Iris pigment epithelial cell (primary cell): Measurements from ENCODE around the gene PPFIA4.
"Not testable (repeated sequence)": the region's sequence is repeated elsewhere in the genome, so short reads cannot be mapped to it uniquely, and the experiment has no call there.

ENCODE experiments used
- DNase-seq: peaks from one replicate; pipeline ENCODE4 v3.0.0-alpha.2; 2011; ENCODE audit warnings: low read depth

The PPFIA4 gene

DNA sequence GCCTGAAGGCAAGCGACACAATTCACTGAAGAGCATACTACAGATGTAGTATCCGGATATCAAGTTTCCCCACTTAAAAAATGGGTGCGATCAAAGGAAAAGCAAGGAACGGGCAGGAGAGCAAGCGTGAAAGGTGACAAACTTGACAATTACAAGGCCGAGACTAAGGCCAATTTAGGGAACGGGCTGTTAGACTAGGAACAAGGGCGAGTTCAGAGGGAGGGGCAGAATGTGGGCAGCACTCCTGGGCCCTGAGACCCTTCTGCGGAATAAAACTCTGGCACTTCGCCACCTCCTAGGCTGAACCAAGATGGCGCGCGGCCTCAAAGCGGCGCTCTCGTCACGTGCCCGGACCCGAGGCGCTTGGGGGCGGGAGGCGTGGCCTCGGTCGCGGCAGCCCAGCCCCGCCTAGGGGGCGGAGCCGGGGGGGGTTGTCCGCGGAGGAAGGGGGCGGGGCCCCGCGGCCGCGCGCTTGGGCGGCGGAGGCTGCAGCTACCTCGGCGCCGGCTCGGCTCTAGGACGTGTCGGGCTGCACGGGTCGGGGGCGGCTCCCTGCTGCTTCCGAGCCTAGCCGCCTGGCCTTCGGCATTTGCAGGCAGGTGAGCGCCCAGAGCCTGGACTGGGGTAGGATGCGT is at the start of gene PPFIA4:
Gene PPFIA4, plus strand, starts transcription at position 461 of the 635 bp plus-strand sequence. CDS start 12,518 bp downstream, outside the sequence.
- peak; percentile 78 for DNase-seq

DNA sequence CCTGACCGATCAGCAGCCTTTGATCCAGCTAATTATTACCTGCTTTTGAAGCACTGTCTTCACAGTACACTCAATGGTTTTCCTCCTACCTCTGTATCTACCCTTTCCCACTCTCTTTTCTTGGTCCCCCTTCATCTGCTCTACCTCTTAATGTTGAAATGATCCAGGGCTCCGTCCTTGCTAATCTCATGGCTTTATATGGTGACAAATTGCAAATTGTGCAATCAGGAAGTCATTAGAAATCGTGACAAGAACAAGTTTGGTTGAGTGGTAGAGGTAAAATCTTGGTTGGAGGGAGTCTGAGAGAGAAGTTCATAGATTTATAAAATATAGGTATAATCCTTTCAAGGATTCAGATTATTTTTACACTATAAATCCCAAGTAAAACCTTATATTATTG is 49.7 kb upstream of the PPFIA4 start:
- no peak for DNase-seq

- no peak for DNase-seq
Measured at GRCh38 chr1:202979459-202979858, 46.8 kb upstream of the PPFIA4 start.

DNA sequence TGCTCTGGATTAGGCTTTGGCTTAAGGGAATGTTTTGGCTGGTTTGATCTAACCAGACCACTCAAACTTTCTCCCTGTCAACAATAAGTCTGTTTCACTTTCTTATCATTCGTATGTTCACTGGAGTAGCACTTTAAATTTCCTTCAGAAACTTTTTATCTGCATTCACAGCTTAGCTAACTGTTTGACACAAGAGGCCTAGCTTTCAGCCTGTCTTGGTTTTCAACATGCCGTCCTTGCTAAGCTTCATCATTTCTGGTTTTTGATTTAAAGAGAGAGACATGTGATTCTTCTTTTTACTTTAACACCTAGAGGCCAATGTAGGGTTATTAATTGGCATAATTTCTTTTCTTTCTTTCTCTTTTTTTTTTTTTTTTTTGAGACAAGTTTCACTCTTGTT is 44.4 kb upstream of the PPFIA4 start:
- DNase-seq: no peak

DNA sequence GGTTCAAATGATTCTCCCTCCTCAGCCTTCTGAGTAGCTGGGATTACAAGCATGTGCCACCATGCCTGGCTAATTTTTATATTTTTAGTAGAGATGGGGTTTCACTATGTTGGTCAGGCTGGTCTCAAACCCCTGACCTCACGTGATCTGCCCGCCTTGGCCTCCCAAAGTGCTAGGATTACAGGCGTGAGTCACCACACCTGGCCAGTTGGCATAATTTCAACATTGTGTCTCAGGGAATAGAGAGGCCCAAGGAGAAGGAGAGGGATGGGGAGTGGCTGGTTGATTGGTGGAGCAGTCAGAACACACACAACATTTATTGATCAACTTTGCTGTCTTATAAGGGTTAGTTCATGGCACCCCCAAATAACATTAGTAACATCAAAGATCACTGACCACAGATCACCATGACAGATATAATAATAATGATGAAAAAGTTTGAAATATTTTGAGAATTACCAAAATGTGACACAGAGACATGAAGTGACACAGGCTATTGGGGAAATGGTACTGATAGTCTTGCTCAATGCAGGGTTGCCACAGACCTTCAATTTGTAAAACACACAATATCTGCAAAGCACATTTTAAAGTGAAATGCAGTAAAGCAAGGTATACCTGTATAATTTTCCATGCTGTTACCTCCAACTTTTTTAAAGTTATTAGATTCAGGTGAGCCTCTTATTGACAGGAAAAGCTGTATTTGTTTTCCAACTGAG is 43.4 kb upstream of the PPFIA4 start:
- no peak for DNase-seq

DNA sequence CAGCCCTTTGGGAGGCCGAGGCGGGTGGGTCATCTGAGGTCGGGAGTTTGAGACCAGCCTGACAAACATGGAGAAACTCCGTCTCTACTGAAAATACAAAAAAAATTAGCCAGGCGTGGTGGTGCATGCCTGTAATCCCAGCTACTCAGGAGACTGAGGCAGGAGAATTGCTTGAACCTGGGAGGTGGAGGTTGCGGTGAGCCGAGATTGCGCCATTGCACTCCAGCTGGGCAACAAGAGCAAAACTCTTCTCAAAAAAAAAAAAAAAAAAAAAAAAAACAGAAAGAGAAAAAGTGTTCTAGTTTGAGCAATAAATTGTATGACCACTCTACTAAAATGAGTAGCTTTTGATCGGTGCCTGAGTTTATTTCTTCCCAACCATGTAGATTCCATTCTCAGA is 40.2 kb upstream of the PPFIA4 start:
- DNase-seq: not testable (repeated sequence)

DNA sequence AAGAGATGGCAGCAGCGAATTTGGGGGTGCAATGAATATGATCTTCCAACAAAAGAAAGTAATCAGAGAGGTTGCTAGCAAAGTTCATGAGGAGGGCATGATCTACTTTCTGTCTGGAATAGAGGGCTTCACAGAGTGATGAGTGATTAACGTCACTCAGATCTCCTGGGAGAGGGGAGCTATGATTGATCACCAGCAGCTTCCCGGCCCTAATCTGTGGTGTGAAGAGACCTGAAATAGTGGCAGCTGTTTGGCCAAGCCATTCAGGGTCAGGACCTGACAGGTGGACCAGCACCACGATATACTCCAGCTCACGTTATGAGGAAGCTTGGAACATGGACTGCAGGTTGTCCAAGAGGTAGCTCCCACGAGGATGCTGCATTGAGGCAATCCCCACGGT is 39.0 kb upstream of the PPFIA4 start:
- no peak for DNase-seq

DNA sequence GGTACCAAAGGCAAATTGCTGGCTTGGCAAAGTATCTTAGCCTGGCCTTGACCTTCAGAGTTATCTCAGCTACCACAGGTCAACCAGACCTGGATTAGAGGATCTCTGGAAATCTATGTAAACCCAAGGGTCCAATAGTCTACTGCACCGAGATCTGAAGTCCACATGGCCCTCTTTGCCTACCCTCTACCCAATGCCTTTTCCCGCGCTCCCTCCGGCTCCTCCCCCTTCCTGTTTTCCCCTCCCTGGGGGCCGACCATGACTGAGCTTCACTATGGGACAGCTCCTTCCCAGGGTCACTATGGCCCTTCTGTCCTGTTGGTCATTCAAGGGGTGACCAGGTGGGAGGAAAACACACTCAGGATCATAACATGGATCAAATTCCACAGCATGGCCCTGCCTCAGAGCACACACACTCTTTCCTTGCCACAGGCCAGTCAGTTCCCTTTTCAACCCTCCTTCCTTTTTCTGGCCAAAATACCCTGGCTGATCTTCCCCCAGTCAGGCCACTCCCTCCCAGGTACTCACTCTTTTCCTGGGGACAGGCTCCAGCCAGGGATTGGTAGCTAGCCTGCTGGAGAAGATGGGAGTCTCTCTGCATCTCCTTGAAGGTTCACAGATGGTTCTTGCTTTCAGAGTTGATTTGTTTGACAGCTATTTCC is 38.2 kb upstream of the PPFIA4 start:
- DNase-seq: no peak

GRCh38 chr1:202989879-202990278 is 36.4 kb upstream of the PPFIA4 start:
- DNase-seq: no peak

- no peak for DNase-seq
Measured at GRCh38 chr1:202991112-202991511, 35.2 kb upstream of the PPFIA4 start.

- no peak for DNase-seq
Measured at GRCh38 chr1:202994756-202995155, 31.5 kb upstream of the PPFIA4 start.

GRCh38 chr1:202998836-202999750 is 27.2 kb upstream of the PPFIA4 start:
- peak; percentile 51 for DNase-seq

- no peak for DNase-seq
Measured at GRCh38 chr1:203000217-203000944, 25.9 kb upstream of the PPFIA4 start.

- no peak for DNase-seq
Measured at GRCh38 chr1:203001986-203002385, 24.3 kb upstream of the PPFIA4 start.

DNA sequence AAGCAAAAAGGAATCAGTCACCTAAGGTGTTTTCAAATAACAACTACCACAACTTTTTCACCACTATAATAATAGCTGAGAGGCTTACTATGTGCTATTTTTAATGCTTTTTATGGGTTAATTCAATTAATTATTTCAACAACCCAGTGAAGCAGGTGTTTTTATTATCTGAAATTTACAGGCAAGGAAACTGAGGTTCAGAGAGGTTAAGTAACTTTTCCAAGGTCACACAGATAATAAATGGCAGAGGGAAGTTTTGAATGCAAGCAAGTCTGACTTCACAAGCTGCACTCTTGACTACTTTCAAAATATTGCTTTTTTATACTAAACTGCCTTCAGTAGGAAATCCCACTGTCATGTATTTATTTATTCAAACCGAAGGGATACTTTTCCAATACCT is 23.3 kb upstream of the PPFIA4 start:
- no peak for DNase-seq

- DNase-seq: not testable (repeated sequence)
Measured at GRCh38 chr1:203005395-203006142, 20.7 kb upstream of the PPFIA4 start.

DNA sequence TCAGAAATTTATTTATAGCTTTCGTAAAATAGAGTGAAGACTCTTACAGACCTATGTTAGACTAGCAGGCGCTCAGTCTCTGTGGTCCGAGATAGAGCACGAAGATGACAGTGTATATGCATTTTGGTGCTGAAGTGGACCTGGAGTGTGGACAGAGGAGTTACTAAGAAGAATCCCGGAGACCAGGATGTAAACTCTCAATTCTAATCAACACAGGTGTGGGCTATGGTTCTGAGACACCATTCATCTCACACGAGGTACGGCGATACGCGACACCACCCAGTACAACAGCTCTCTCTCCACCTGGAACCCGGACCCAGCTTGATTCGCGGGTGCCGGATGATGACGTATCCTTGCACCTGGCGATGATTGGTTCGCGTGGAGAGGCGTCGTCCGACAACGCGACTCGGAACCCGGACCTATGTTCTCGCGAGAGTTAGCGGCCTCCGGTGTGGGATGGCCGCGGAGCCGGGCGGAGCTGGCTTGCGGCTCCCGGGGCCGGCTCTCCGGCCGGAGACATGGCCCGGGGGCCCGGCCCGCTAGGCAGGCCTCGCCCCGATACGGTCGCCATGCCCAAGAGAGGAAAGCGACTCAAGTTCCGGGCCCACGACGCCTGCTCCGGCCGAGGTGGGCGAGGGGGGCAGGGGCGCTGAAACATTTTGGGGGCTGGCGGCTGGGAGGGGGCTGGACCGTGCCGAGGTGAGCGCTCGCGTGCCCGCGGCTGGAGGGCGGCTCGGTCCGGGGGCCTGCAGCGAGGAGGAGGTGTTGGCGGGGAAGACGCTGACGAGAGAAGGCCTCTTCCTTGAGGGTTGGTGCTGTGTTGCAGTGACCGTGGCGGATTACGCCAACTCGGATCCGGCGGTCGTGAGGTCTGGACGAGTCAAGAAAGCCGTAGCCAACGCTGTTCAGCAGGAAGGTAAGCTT is 19.1 kb upstream of the PPFIA4 start, which contains the start of gene TMEM183A:
Gene TMEM183A, plus strand, starts transcription at position 427 of the 924 bp plus-strand sequence. Its CDS starts 92 bp downstream, at position 519.
- DNase-seq: peak; percentile 96

GRCh38 chr1:203009185-203009584 is 17.1 kb upstream of the PPFIA4 start:
- DNase-seq: no peak

DNA sequence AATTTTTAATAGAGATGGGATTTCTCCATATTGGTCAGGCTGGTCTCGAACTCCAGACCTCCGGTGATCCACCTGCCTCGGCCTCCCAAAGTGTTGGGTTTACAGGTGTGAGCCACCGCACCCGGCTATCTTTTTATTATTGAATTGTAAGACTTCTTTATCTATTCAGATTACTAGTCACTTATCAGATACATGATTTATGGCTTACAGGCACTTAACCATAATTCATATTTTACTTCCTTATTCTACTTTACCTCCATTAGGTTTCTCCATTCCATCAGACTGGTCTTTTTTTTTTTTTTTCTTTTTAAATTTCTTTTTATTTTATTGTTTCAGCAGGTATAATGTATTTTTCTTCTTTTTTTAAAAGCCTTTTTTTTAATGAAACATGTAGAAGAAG is 14.7 kb upstream of the PPFIA4 start:
- DNase-seq: no peak
